Activated naive CD4-positive, alpha-beta T cell treated with anti-CD3 and anti-CD28 coated beads, Interleukin-2, amount 50 U/mL, for 24 hours (primary cell): ENCODE data around the gene UBE2J2.
"Not testable (repeated sequence)": the region's sequence is repeated elsewhere in the genome, so short reads cannot be mapped to it uniquely, and the experiment has no call there.

Experiments used
- H3K27ac Mint-ChIP-seq: one replicate; pipeline ENCODE4 v1.8.0; 2021; ENCODE audit warnings: mild to moderate bottlenecking, mixed read lengths
- H3K27me3 Mint-ChIP-seq: one replicate; pipeline ENCODE4 v1.8.0; 2021; ENCODE audit warnings: mixed read lengths
- H3K36me3 Mint-ChIP-seq: one replicate; pipeline ENCODE4 v1.8.0; 2021; ENCODE audit warnings: mixed read lengths
- H3K4me1 Mint-ChIP-seq: one replicate; pipeline ENCODE4 v1.8.0; 2021; ENCODE audit warnings: mixed read lengths
- H3K4me3 Mint-ChIP-seq: one replicate; pipeline ENCODE4 v1.8.0; 2021; ENCODE audit warnings: mild to moderate bottlenecking, mixed read lengths
- H3K9me3 Mint-ChIP-seq: one replicate; pipeline ENCODE4 v1.8.0; 2021; ENCODE audit warnings: mixed read lengths

UBE2J2 gene

DNA sequence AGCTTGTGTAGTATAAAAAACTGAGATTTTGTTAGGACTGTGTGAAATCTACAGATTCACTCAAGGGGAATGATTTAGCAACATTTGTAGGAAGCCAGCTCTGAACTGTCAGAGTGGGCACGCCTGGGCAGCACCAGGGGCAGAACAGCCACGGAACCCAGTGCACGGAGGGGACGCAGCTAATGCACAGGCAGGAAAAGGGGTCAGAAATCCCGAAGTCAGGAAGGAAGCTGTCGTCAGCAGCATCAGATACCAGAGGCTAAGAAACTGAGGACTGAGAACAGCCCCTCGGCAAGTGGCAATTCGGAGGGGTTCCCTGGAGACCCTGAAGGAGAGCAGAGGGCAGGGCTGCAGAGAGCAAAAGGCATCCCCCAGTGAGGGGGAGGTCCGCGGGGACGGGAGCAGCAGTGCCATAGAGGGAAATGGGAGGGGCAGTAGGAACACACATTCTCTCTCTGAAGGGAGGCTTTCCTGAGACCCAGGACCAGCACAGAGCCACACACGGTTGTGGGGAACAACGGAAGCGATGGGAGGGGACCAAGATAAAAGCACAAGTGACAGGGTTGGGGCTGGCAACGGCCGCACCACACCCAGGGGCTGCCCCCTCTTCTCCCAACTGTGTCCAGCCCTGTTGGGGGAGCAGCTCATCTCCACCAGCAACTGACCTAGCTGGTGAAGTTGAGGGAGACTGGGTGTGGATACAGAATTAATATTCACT, 12.7 kb downstream of the UBE2J2 start:
- Mint-ChIP-seq H3K4me1 (peaks cover 15% of the 10 kb centered on the region), H3K27me3 (no peaks in the 10 kb centered on the region), H3K9me3 (no peaks in the 10 kb centered on the region), H3K27ac (no peak overlapping the region), H3K36me3 (peaks cover 6% of the 10 kb centered on the region), H3K4me3 (peak overlapping the region; percentile 30)

DNA sequence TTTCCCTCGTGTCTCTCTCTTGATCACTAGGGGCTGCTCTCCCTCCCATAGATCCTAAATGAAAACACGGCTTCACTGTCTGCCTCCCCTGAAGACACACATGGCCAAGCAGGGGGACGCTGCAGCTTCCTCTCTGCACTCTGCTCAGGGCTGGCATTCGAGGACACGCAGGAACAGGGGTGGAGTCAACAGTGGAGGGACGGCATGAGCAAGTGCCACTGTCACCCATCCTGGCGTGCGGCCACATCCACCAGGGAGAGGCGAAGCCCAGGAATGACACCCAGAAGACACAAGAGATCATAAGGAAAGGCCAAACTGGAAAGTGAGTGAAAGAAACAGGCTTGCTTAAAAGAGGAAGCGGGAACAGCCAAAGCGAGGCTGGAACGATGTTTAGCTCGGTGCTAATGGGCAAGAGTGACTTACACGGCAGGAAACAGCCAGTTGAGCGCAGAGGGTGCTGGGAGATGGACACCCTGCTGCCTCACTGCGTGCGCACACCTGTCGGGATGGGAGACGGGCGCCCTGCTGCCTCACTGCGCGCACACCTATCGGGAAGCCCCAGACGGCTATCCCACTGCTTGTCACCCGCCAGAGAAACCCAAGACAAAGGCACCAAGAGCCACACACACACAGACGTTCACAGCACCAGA, 13.6 kb downstream of the UBE2J2 start:
- H3K36me3 Mint-ChIP-seq = peaks cover 8% of the 10 kb centered on the region
- no peak overlapping the region for H3K4me3 Mint-ChIP-seq
- H3K27me3 Mint-ChIP-seq = no peaks in the 10 kb centered on the region
- peaks cover 15% of the 10 kb centered on the region for H3K4me1 Mint-ChIP-seq
- H3K9me3 Mint-ChIP-seq = no peaks in the 10 kb centered on the region
- H3K27ac Mint-ChIP-seq = peak overlapping the region; percentile 46

GRCh38 chr1:1259540-1259939, 14.1 kb downstream of the UBE2J2 start:
- H3K4me3 Mint-ChIP-seq = no peak overlapping the region
- H3K4me1 Mint-ChIP-seq = peaks cover 15% of the 10 kb centered on the region
- H3K27ac Mint-ChIP-seq = no peak overlapping the region
- H3K27me3 Mint-ChIP-seq = no peaks in the 10 kb centered on the region
- H3K9me3 Mint-ChIP-seq = no peaks in the 10 kb centered on the region
- peaks cover 8% of the 10 kb centered on the region for H3K36me3 Mint-ChIP-seq

DNA sequence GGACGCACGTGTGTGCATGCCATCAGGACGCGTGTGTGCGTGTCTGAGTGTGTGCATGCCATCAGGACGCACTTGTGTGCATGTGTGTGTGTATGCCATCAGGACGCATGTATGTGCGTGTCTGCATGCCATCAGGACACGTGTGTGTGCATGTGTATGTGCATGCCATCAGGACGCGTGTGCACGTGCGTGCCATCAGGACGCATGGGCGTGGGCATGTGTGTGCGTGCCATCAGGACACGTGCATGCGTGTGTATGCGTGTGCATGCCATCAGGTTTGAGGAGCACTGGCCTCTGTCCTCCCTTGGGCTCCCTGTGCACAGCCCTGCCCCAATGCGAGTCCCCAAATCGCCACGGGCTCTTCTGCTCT, 14.6 kb downstream of the UBE2J2 start:
- Mint-ChIP-seq H3K27me3 (no peaks in the 10 kb centered on the region), H3K9me3 (no peaks in the 10 kb centered on the region), H3K4me1 (peaks cover 15% of the 10 kb centered on the region), H3K36me3 (peaks cover 8% of the 10 kb centered on the region), H3K4me3 (no peak overlapping the region), H3K27ac (no peak overlapping the region)

DNA sequence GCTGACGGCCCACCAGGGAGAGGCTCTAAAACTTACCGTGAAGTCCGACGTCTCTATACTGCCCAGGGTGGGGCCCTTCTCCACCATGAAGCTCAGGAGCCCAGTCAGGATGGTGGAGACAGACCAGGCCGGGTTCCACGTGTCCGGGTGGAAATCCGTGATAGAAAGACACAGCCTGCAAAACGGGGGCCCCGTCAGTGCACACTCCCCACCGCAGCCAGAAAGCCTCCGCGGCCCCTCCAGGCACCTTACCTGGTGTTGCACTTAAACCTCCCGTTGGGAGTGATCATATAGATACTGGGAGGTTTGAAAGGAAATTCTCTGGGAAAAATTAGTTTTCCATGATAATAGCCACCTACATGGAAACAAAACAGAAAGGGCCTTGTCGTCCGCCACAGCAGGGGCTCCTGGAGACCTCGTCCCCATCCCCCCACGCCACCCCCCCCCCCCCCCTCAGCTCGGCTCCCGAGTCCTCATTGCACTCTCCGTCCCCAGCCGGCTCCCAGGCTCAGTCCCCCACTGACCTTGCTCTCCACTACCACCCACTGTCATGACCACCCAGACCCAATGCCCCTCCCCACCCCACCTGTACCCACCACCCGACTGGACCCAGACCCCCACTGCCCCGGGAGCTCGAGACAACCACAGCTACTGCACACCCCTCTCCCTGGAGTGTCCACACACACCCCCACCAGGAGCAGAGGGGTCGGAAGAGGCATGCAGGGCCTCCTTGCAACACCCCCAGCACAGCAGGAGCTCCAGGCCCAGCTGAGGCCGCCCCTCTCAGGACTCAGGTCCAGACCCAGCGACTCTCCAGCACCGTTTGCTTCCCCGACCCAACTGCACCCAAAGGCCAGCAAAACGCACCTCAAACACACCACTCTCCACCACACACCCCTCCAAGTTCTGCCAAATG, 16.4 kb downstream of the UBE2J2 start:
- no peak overlapping the region for H3K4me3 Mint-ChIP-seq
- peak overlapping the region; percentile 52 for H3K27ac Mint-ChIP-seq
- H3K27me3 Mint-ChIP-seq = no peaks in the 10 kb centered on the region
- peaks cover 15% of the 10 kb centered on the region for H3K4me1 Mint-ChIP-seq
- H3K36me3 Mint-ChIP-seq = peaks cover 8% of the 10 kb centered on the region
- no peaks in the 10 kb centered on the region for H3K9me3 Mint-ChIP-seq

DNA sequence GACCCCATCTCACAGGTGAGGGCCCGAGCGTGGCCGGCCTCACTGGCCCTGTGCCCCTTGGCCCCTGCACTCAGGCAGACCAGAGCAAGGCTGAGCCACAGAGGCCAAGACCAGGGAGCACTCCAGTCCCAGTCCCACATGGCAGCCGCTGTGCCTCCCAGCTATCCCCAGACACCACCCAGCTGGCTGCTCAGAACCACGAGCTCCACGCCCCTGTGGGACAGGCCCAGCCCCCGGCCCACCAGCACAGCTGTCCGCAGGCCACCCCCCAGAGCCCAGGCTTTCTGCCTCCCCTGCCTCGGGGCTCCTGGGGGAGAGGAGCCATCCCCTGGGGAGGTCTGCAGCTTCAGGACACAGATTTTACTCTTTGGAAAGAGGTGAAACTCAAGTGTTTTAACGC, 18.0 kb downstream of the UBE2J2 start:
- no peaks in the 10 kb centered on the region for H3K27me3 Mint-ChIP-seq
- no peak overlapping the region for H3K4me3 Mint-ChIP-seq
- no peaks in the 10 kb centered on the region for H3K9me3 Mint-ChIP-seq
- no peak overlapping the region for H3K27ac Mint-ChIP-seq
- peaks cover 18% of the 10 kb centered on the region for H3K4me1 Mint-ChIP-seq
- H3K36me3 Mint-ChIP-seq = peaks cover 6% of the 10 kb centered on the region

DNA sequence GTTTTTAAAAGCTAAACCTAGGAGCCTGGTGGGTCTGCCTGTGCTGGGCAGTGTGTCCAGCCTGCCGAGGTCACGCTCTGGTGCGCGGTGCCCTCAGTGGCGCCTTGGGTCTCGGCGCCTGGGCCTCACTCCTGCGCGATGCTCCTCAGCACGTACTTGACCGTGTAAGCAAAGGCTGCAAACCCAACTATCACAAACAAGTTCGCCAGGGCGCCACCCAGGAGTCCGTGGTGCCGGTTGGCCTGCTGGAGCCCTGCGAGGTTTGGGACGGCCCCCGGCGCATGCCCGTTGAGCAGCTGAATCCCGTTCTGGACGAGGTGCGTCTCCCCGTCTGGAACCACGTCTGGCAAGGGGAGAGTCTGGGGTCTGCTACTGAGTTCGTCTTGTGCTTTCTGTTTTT, 18.6 kb downstream of the UBE2J2 start:
- peaks cover 6% of the 10 kb centered on the region for H3K36me3 Mint-ChIP-seq
- no peaks in the 10 kb centered on the region for H3K27me3 Mint-ChIP-seq
- H3K9me3 Mint-ChIP-seq = no peaks in the 10 kb centered on the region
- H3K27ac Mint-ChIP-seq = no peak overlapping the region
- no peak overlapping the region for H3K4me3 Mint-ChIP-seq
- H3K4me1 Mint-ChIP-seq = peaks cover 22% of the 10 kb centered on the region

GRCh38 chr1:1254667-1254998, 19.0 kb downstream of the UBE2J2 start:
- Mint-ChIP-seq H3K4me1 (peaks cover 22% of the 10 kb centered on the region), H3K27me3 (no peaks in the 10 kb centered on the region), H3K36me3 (peaks cover 2% of the 10 kb centered on the region), H3K9me3 (no peaks in the 10 kb centered on the region), H3K27ac (no peak overlapping the region), H3K4me3 (no peak overlapping the region)

- peaks cover 2% of the 10 kb centered on the region for H3K36me3 Mint-ChIP-seq
- H3K9me3 Mint-ChIP-seq = no peaks in the 10 kb centered on the region
- H3K4me3 Mint-ChIP-seq = no peak overlapping the region
- H3K27me3 Mint-ChIP-seq = no peaks in the 10 kb centered on the region
- H3K27ac Mint-ChIP-seq = no peak overlapping the region
- peaks cover 23% of the 10 kb centered on the region for H3K4me1 Mint-ChIP-seq
These were observed 19.5 kb downstream of the UBE2J2 start for GRCh38 chr1:1253972-1254666.

- H3K27me3 Mint-ChIP-seq = no peaks in the 10 kb centered on the region
- H3K4me3 Mint-ChIP-seq = no peak overlapping the region
- H3K27ac Mint-ChIP-seq = no peak overlapping the region
- H3K36me3 Mint-ChIP-seq = peaks cover 2% of the 10 kb centered on the region
- no peaks in the 10 kb centered on the region for H3K9me3 Mint-ChIP-seq
- H3K4me1 Mint-ChIP-seq = peaks cover 23% of the 10 kb centered on the region
These were observed 20.3 kb downstream of the UBE2J2 start for GRCh38 chr1:1253314-1253713.

DNA sequence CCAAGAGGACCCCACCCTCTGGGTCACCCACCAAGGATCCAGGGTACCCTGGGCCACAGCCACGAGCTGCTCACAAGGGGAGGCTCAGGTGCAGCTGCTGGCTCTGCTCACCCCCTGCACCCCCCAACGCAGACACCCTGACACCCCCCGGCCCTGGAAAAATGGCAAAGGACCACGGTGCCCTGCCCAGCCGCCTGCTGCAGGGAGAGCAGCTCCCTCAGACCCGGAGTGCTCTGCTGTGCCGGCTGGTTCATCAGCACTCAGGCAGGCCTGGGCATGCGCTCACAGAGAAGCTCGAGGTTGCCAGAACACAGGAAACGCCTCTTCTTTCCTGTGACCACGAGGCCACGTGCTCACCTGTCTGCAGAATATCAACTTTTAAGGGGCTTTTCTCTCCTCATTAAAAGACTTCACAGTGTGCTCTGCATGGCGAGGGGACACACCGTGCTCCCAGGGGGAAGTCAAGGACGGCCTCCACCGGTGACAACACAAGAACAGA, 22.8 kb downstream of the UBE2J2 start:
- H3K36me3 Mint-ChIP-seq = no peaks in the 10 kb centered on the region
- no peaks in the 10 kb centered on the region for H3K9me3 Mint-ChIP-seq
- H3K27me3 Mint-ChIP-seq = no peaks in the 10 kb centered on the region
- peaks cover 19% of the 10 kb centered on the region for H3K4me1 Mint-ChIP-seq
- peak overlapping the region; percentile 39 for H3K4me3 Mint-ChIP-seq
- H3K27ac Mint-ChIP-seq = peak overlapping the region; percentile 76

- H3K9me3 Mint-ChIP-seq, H3K36me3 Mint-ChIP-seq, H3K4me3 Mint-ChIP-seq, H3K27ac Mint-ChIP-seq, H3K27me3 Mint-ChIP-seq: not testable (repeated sequence)
- H3K4me1 Mint-ChIP-seq = peaks cover 19% of the 10 kb centered on the region
These were observed 25.4 kb downstream of the UBE2J2 start for GRCh38 chr1:1248009-1248913.

GRCh38 chr1:1247341-1247913, 26.2 kb downstream of the UBE2J2 start:
- no peak overlapping the region for H3K27ac Mint-ChIP-seq

GRCh38 chr1:1246577-1247340, 26.9 kb downstream of the UBE2J2 start, which contains the start of gene C1QTNF12:
Gene C1QTNF12, minus strand, starts transcription at chr1:1246722. Its CDS starts 32 bp downstream, at chr1:1246690.
- Mint-ChIP-seq H3K4me1 (peaks cover 16% of the 10 kb centered on the region), H3K27me3 (no peaks in the 10 kb centered on the region), H3K4me3 (no peak within 1 kb of the TSS), H3K9me3 (no peaks in the 10 kb centered on the region), H3K36me3 (no peaks in the 10 kb centered on the region), H3K27ac (no peak within 1 kb of the TSS)

More at GRCh38 chr1:1247341-1247913, 26.2 kb downstream of the UBE2J2 start:
- H3K36me3 Mint-ChIP-seq = no peaks in the 10 kb centered on the region
- no peak overlapping the region for H3K4me3 Mint-ChIP-seq
- H3K27me3 Mint-ChIP-seq = no peaks in the 10 kb centered on the region
- H3K9me3 Mint-ChIP-seq = no peaks in the 10 kb centered on the region
- H3K4me1 Mint-ChIP-seq = peaks cover 19% of the 10 kb centered on the region
